ENCODE results near the gene BRD3. TPM values are rescaled to one million over a fixed set of nuclear protein-coding genes. Genes with fewer than 3 reads are reported as not detected.

The BRD3 gene
- total RNA-seq, 6 donors from 2014 or later, result 20.2 to 87.7 (median 44.3) TPM

DNA sequence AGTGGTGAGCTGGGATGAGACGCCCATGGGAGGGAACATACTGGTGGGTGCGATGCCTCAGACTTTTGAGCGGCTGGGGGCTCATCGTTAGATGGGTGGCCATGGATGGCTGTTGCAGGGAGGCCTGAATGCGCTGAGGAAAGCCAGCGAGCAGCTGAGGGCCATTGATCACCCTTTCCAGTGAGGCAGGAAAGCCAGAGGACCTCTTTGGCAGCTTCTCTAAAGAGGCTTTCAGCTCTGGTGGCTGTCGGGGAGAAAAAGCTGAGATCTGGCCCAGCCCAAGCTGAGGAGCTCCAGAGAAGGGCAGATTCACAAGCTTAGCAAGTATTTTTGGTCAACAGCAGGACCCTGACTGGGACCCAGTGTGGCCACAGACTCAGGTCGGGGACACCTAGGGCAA lies 62.4 kb downstream of the BRD3 start:
- H3K27me3 ChIP-seq, result no peaks in the 10 kb centered on the region
- WGBS, 2 donors, result 87% methylated on average over 6 to 8 of the region's 8 CpGs
- no peak for DNase-seq

DNA sequence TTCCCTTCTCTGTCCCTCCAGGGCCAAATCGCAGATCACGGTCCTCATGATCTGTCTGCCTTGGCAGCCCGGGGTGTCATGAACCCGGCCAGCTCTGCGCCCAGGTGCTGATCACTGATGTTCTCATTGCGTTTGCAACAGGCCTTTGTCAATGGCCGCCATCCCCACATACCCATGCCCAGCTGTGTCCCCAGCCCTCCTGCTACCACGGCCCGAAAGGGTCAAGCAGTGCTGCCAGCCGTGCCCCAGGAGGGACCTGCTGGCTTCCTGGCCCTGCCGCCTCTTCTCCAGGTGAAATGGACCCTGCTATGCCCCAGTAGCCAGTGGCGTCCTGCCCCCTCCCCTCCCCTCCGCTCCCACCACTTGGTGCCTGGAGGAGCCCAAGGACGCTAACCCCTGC lies 62.9 kb downstream of the BRD3 start:
- Histone ChIP-seq H3K36me3 (no peaks in the 10 kb centered on the region), H3K4me1 (no peaks in the 10 kb centered on the region), H3K9me3 (no peaks in the 10 kb centered on the region), H3K27ac (no peak overlapping the region), H3K27me3 (no peaks in the 10 kb centered on the region), H3K4me3 (no peak overlapping the region)
- TF ChIP-seq, protein P1, sequence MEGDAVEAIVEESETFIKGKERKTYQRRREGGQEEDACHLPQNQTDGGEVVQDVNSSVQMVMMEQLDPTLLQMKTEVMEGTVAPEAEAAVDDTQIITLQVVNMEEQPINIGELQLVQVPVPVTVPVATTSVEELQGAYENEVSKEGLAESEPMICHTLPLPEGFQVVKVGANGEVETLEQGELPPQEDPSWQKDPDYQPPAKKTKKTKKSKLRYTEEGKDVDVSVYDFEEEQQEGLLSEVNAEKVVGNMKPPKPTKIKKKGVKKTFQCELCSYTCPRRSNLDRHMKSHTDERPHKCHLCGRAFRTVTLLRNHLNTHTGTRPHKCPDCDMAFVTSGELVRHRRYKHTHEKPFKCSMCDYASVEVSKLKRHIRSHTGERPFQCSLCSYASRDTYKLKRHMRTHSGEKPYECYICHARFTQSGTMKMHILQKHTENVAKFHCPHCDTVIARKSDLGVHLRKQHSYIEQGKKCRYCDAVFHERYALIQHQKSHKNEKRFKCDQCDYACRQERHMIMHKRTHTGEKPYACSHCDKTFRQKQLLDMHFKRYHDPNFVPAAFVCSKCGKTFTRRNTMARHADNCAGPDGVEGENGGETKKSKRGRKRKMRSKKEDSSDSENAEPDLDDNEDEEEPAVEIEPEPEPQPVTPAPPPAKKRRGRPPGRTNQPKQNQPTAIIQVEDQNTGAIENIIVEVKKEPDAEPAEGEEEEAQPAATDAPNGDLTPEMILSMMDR (IDR thresholded peaks at IDR 0.05), result no peak
- TF ChIP-seq POLR2A (IDR thresholded peaks at IDR 0.05), result no peak
- TF ChIP-seq EP300 (IDR thresholded peaks at IDR 0.05), result no peak
- TF ChIP-seq POLR2AphosphoS5 (IDR thresholded peaks at IDR 0.05), result no peak
- DNase-seq (no peak), ATAC-seq (ENCODE audit: low FRiP score in 2 of 2) (no peak)
- WGBS, 2 donors, result 81% methylated on average over 12 to 14 of the region's 14 CpGs

More for the DNA sequence above, 62.4 kb downstream of the BRD3 start:
- TF ChIP-seq POLR2AphosphoS5 (IDR thresholded peaks at IDR 0.05) (no peak), POLR2A (IDR thresholded peaks at IDR 0.05) (no peak), EP300 (IDR thresholded peaks at IDR 0.05) (no peak)
- TF ChIP-seq, protein P1 (IDR thresholded peaks at IDR 0.05), result no peak
- Histone ChIP-seq H3K4me1 (no peaks in the 10 kb centered on the region), H3K4me3 (no peak overlapping the region), H3K36me3 (no peaks in the 10 kb centered on the region), H3K27ac (no peak overlapping the region), H3K9me3 (no peaks in the 10 kb centered on the region)
- no peak for ATAC-seq (ENCODE audit: low FRiP score in 2 of 2)

DNA sequence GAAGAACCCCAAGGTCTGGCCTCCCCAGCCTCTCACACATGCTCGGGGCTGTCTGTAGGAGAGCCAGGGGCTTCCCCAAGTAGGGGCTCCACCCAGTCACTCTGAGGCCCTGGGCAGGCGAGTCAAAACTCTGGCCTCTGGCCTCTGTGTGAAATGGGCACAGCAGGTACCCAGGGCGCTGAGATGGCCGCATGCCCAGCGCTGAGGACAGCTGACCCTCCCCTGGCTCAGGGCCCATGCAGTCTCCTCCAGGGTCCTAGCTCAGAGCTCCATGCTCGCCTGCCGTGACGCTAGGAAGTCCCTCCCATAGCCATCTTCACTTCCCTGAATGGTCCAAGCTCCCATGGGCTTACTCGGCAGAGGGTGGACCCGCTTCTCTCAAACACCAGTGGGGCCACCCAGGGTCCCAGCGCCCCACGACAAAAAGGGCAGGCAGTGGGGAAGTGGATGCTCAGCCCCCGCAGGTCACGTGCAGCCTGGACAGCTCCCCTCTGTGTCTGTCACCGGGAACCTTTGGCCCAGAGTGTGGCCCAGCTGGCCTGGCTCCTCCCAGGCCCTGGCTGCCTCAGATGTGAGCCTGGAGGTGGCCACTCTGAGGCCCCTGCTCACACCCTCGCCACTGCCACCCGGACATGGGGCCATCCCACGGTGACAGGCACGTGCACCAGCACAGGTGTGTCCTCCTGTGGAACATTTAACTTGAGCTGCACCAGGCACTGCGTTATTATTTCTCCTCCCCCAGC lies 63.5 kb downstream of the BRD3 start:
- H3K27me3 ChIP-seq, result no peaks in the 10 kb centered on the region
- no peaks in the 10 kb centered on the region for H3K9me3 ChIP-seq
- ATAC-seq (ENCODE audit: low FRiP score in 2 of 2) (no peak), DNase-seq (no peak)
- H3K36me3 ChIP-seq, result no peaks in the 10 kb centered on the region
- H3K27ac ChIP-seq, result no peak overlapping the region
- no peaks in the 10 kb centered on the region for H3K4me1 ChIP-seq
- H3K4me3 ChIP-seq, result no peak overlapping the region
- WGBS, 2 donors, result 77 to 91% methylated on average over 7 to 19 of the region's 20 CpGs
- TF ChIP-seq, protein P1 (IDR thresholded peaks at IDR 0.05), result no peak
- TF ChIP-seq POLR2A (IDR thresholded peaks at IDR 0.05), result no peak
- TF ChIP-seq POLR2AphosphoS5 (IDR thresholded peaks at IDR 0.05), result no peak
- TF ChIP-seq EP300 (IDR thresholded peaks at IDR 0.05), result no peak

DNA sequence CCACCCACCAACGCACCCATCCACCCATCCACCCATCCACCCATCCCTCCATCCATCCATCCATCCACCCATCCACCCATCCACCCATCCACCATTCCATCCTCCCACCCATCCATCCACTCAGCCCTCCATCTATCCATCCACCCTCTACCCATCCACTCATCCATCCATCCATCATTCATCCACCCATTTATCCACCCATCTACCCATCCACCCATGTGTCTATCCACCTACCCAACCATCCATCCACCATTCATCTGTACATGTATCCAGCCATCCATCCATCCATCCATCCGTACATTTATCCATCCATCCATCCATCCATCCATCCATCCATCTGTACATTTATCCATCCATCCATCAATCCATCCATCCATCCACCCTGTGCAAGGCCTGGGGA lies 64.6 kb downstream of the BRD3 start:
- ATAC-seq (ENCODE audit: low FRiP score in 2 of 2) (no peak), DNase-seq (no peak)
- Histone ChIP-seq H3K4me3 (no peak overlapping the region), H3K36me3 (no peaks in the 10 kb centered on the region), H3K27ac (no peak overlapping the region), H3K27me3 (no peaks in the 10 kb centered on the region), H3K9me3 (no peaks in the 10 kb centered on the region), H3K4me1 (no peaks in the 10 kb centered on the region)
- TF ChIP-seq POLR2A (IDR thresholded peaks at IDR 0.05), result no peak
- 78 to 94% methylated on average over 2 of the region's 2 CpGs for WGBS, 2 donors

DNA sequence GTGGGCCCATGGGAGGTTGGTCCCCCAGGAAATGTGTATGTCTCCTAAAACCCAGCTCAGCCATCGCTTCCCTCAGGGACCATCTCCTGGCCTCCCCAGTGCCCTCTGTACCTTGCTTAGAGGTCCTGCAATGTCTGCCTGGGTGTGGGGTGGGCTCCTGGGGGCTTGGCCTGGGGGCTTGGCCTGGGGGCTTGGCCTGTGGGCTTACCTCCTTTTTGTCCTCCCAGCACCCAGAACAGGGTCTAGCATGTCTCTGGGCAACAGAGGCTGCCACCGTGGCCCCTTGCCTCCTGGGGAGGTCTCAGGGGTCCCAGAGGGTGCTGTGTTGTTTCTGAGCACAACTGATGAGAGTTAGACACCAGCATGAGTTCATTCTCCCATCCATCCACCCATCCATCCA lies 65.0 kb downstream of the BRD3 start:
- TF ChIP-seq POLR2AphosphoS5 (IDR thresholded peaks at IDR 0.05) (no peak), EP300 (IDR thresholded peaks at IDR 0.05) (no peak)
- 90 to 100% methylated on average over 1 to 2 of the region's 2 CpGs for WGBS, 2 donors
- ATAC-seq (ENCODE audit: low FRiP score in 2 of 2) (no peak), DNase-seq (no peak)
- H3K27me3 ChIP-seq, result no peaks in the 10 kb centered on the region
- H3K9me3 ChIP-seq, result no peaks in the 10 kb centered on the region
- H3K27ac ChIP-seq, result no peak overlapping the region
- no peaks in the 10 kb centered on the region for H3K36me3 ChIP-seq
- H3K4me1 ChIP-seq, result no peaks in the 10 kb centered on the region
- no peak overlapping the region for H3K4me3 ChIP-seq

DNA sequence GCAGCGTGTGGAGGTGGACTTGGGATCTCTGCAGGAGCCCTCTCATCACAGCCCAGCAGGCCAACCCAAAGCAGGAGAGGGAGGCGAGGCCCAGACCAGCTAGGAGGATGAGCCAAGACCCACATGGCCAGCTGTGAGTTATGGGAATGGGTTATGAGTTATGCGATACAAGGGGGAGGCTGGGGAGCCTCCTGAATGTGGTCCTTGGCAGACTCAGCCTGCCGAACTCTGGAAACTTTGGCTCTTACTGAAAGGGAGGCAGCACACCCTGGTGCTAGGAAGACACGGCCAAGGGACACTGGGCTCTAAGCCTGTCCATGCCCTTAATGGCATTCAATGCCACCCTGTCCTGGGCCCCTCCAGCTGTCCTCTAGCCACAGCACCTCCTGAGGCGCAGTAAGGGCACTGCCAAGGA lies 68.0 kb downstream of the BRD3 start:
- H3K36me3 ChIP-seq, result no peaks in the 10 kb centered on the region
- TF ChIP-seq POLR2A (IDR thresholded peaks at IDR 0.05) (no peak), EP300 (IDR thresholded peaks at IDR 0.05) (no peak), POLR2AphosphoS5 (IDR thresholded peaks at IDR 0.05) (no peak)
- TF ChIP-seq, protein P1 (IDR thresholded peaks at IDR 0.05), result no peak
- DNase-seq, result no peak
- H3K27ac ChIP-seq, result no peak overlapping the region
- H3K4me1 ChIP-seq, result peaks cover 0 to under 1% (median 0%) of the 10 kb centered on the region in 4 donors
- 76 to 82% methylated on average over 5 to 6 of the region's 6 CpGs for whole genome bisulfite sequencing, 2 donors
- ATAC-seq (ENCODE audit: low FRiP score in 2 of 2), result no peak
- no peaks in the 10 kb centered on the region for H3K27me3 ChIP-seq
- no peaks in the 10 kb centered on the region for H3K9me3 ChIP-seq
- H3K4me3 ChIP-seq, result no peak overlapping the region
